ENCODE results near the gene ATXN1.

DNA sequence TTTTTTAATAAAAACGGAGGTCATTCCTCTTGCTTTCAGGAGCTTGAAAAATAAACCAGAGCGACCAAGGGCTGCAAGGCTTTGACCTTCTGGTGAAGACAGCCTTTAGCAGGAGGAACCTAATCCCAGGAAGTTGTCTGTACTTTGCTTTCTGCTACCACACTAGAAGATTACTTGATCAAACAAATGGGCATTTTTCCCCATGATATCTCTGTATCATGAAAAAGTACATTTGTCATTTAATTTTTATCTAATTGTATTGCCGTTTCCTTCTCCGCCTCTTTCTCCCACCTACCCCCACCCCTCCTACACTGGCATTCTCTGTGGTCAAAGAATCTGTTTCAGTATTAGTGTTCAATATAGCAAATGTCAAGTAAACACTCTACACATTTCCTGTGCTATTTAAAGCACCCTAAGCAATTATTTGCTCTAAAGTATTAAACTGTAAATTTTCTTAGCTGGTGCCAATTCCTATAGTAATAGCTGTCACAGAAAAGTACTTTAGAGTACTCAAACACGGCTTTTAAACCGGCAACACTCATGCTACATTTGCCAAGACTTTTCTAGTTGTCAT lies 29.7 kb downstream of the ATXN1 start:
- TF ChIP-seq USF1 (CRISPR knock-in tag; IDR thresholded peaks at IDR 0.05) (no peak), CTCF (IDR thresholded peaks at IDR 0.05) (no peak), FOXP4 (CRISPR knock-in tag; IDR thresholded peaks at IDR 0.05) (no peak), PRDM15 (CRISPR knock-in tag; IDR thresholded peaks at IDR 0.05) (no peak), NR2C2 (CRISPR knock-in tag; IDR thresholded peaks at IDR 0.05) (no peak), ESRRA (CRISPR knock-in tag; IDR thresholded peaks at IDR 0.05; ENCODE audit: borderline replicate concordance) (no peak)

Measured in WTC11 (cell line).